Endodermal cell (in vitro differentiated cells): ENCODE data around the gene SLAMF7. TPM values are rescaled to one million over a fixed set of nuclear protein-coding genes. Genes with fewer than 3 reads are reported as not detected.
"Not testable (repeated sequence)": the region's sequence is repeated elsewhere in the genome, so short reads cannot be mapped to it uniquely, and the experiment has no call there.

Experiments
- DNase-seq: peaks from one replicate; pipeline ENCODE4 v3.0.0-alpha.2; 2017
- H3K27ac ChIP-seq: 2 replicates; pipeline ENCODE4 v1.5.1; 2013; ENCODE audit warnings: mild to moderate bottlenecking, low read depth, low read length, moderate library complexity
- H3K27me3 ChIP-seq: 2 replicates; pipeline ENCODE4 v1.6.1; 2013; ENCODE audit warnings: mild to moderate bottlenecking, low read length, moderate library complexity; ENCODE audit not compliant: insufficient read depth, control insufficient read depth, poor library complexity, severe bottlenecking
- H3K36me3 ChIP-seq: 2 replicates; pipeline ENCODE4 v1.7.0; 2013; ENCODE audit warnings: mild to moderate bottlenecking, low read length, moderate library complexity; ENCODE audit not compliant: control insufficient read depth, insufficient read depth
- H3K4me1 ChIP-seq: one replicate; pipeline ENCODE4 v1.7.0; 2013; ENCODE audit warnings: low read length; ENCODE audit not compliant: control insufficient read depth, insufficient read depth
- H3K4me3 ChIP-seq: 2 replicates; pipeline ENCODE4 v1.5.1; 2013; ENCODE audit warnings: mild to moderate bottlenecking, low read length, moderate library complexity
- H3K9ac ChIP-seq: 2 replicates; pipeline ENCODE4 v1.6.1; 2013; ENCODE audit warnings: mild to moderate bottlenecking, low read length, moderate library complexity; ENCODE audit not compliant: poor library complexity, severe bottlenecking; ENCODE audit errors: extremely low read depth
- H3K9me3 ChIP-seq: 2 replicates; pipeline ENCODE4 v1.6.1; 2013; ENCODE audit warnings: mild to moderate bottlenecking, low read length, moderate library complexity; ENCODE audit not compliant: control insufficient read depth
- H3K27ac Mint-ChIP-seq: 2 replicates; pipeline ENCODE4 v1.8.0; 2020; ENCODE audit warnings: mixed read lengths
- H3K27me3 Mint-ChIP-seq: 2 replicates; pipeline ENCODE4 v1.8.0; 2021; ENCODE audit warnings: mild to moderate bottlenecking, mixed read lengths; ENCODE audit not compliant: insufficient read depth
- H3K36me3 Mint-ChIP-seq: 2 replicates; pipeline ENCODE4 v1.8.0; 2020; ENCODE audit warnings: low read depth, mixed read lengths
- H3K4me1 Mint-ChIP-seq: 2 replicates; pipeline ENCODE4 v1.8.0; 2020; ENCODE audit warnings: mixed read lengths
- H3K4me3 Mint-ChIP-seq: 2 replicates; pipeline ENCODE4 v1.8.0; 2020; ENCODE audit warnings: mild to moderate bottlenecking, moderate library complexity, mixed read lengths
- H3K9me3 Mint-ChIP-seq: 2 replicates; pipeline ENCODE4 v1.8.0; 2020; ENCODE audit warnings: mild to moderate bottlenecking, mixed read lengths
- WGBS, 2 experiments: methylation state at CpG; one replicate each; pipeline versions ENCODE4 v1.1.5 to v1.1.7; 2013; ENCODE audit warnings: missing lambda C conversion rate in 2 of 2, mixed read lengths in 1 of 2; ENCODE audit not compliant: insufficient coverage in 1 of 2, insufficient read length in 1 of 2; 5-methylcytosine and 5-hydroxymethylcytosine counted together
- total RNA-seq, 2 donors: library from RNA; stranded (reverse); fragmentation: NEBNext Ultra II Directional in 1 of 2; extraction: Animal tissue kit (Norgen Biotek cat#: 25700) in 1 of 2; gene quantifications; 2 replicates in 1 of 2; 3 replicates in 1 of 2; pipeline ENCODE4 v1.2.1, GENCODE V29; 2021
- TF ChIP-seq, protein P1 (sequence below): fragments of 200-600 bp; sonication (generic); conservative IDR thresholded peaks from 2 replicates; pipeline ENCODE4 v1.5.0; 2021; ENCODE audit warnings: antibody characterized with exemption, mild to moderate bottlenecking

The SLAMF7 gene
- total RNA-seq, 2 donors from 2014 or later = not detected

DNA sequence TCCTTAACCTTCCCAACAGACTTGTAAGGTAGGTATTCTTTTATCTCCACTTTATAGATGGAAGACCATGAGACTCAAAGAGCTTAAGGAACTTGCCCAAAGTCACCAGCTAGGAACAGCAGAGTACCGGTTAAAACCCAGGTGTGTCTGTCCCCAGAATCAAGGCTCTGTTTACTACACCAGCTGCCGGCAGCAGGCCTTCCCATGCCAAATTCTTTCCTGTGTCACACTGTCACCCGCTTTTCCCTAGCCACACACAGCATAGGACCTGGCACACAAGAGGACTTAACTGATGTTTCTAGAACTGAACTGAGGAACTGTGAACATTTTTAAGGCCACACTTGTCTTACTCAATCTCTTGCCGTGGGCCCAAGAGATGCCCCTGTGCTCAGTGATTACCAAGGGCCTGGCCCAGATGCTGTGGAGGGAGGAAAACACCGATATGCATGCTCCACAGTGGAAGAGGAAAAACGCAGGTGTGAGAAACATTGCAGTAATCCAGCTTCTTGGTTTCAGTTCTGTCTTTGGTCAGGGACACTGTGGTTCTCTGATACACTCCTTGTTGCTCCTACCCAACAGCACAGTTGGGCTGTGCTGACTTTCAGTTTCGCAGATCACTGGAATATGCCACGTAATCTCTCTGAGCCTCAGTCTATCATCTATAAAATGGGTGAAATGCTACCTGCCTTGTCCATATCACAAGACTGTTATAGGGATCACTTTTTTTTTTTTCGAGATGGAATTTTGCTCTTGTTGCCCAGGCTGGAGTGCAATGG lies 43.1 kb downstream of the SLAMF7 start:
- no peak overlapping the region for H3K27ac Mint-ChIP-seq
- H3K4me1 Mint-ChIP-seq = peaks cover 4% of the 10 kb centered on the region
- Histone ChIP-seq H3K27me3 (no peaks in the 10 kb centered on the region), H3K9me3 (no peaks in the 10 kb centered on the region), H3K4me3 (no peak overlapping the region), H3K36me3 (no peaks in the 10 kb centered on the region), H3K9ac (no peak overlapping the region), H3K27ac (no peak overlapping the region), H3K4me1 (no peaks in the 10 kb centered on the region)
- H3K27me3 Mint-ChIP-seq = no peaks in the 10 kb centered on the region
- WGBS, 2 experiments = 94 to 97% methylated on average over 8 to 9 of the region's 9 CpGs
- TF ChIP-seq, protein P1, sequence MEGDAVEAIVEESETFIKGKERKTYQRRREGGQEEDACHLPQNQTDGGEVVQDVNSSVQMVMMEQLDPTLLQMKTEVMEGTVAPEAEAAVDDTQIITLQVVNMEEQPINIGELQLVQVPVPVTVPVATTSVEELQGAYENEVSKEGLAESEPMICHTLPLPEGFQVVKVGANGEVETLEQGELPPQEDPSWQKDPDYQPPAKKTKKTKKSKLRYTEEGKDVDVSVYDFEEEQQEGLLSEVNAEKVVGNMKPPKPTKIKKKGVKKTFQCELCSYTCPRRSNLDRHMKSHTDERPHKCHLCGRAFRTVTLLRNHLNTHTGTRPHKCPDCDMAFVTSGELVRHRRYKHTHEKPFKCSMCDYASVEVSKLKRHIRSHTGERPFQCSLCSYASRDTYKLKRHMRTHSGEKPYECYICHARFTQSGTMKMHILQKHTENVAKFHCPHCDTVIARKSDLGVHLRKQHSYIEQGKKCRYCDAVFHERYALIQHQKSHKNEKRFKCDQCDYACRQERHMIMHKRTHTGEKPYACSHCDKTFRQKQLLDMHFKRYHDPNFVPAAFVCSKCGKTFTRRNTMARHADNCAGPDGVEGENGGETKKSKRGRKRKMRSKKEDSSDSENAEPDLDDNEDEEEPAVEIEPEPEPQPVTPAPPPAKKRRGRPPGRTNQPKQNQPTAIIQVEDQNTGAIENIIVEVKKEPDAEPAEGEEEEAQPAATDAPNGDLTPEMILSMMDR = no peak
- H3K36me3 Mint-ChIP-seq = peaks cover 2% of the 10 kb centered on the region
- H3K4me3 Mint-ChIP-seq = no peak overlapping the region
- no peak for DNase-seq
- H3K9me3 Mint-ChIP-seq = peaks cover 23% of the 10 kb centered on the region

DNA sequence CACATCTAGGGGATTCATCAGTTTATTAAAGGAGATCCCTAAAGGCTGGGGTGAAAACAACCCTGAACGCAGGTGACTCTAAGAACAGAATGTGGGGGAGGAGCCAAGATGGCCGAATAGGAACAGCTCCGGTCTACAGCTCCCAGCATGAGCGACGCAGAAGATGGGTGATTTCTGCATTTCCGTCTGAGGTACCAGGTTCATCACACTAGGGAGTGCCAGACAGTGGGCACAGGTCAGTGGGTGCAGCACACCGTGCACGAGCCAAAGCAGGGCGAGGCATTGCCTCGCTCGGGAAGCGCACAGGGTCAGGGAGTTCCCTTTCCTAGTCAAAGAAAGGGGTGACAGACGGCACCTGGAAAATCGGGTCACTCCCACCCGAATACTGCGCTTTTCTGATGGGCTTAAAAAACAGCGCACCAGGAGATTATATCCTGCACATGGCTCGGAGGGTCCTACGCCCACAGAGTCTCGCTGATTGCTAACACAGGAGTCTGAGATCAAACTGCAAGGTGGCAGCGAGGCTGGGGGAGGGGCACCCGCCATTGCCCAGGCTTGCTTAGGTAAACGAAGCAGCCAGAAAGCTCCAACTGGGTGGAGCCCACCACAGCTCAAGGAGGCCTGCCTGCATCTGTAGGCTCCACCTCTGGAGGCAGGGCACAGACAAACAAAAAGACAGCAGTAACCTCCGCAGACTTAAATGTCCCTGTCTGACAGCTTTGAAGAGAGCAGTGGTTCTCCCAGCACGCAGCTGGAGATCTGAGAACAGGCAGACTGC lies 44.1 kb downstream of the SLAMF7 start:
- not testable (repeated sequence) for H3K4me3 ChIP-seq
- 82 to 91% methylated on average over 14 to 23 of the region's 25 CpGs for WGBS, 2 experiments

DNA sequence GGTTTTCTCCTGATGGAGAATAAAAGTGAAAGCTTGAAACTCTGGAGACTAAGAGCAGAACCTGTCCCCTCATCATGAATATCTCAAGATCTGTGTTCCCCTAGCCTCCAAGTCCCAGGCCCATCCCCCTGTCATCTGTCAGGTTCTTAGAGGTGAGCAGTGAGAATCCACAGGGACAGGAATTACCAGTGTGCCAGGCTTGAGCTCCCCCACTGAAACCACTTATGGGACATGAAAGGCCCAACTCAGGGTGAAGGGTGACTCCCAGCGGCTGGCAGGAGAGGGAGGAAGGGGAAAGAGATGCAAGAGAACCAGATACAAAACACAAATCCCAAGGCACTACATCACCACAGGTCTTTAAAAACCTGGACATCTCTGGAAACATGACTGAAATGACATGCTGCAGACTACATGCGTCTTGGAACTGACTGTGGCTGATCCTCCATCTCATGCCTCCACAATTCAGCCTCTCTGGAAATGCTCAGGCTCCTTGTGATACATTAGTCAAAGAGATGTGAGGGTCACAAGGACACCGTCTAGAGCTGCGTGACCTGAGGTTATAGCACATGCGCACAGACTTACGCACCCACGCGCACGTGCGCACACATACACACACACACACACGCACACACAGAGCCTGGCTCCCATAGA lies 50.1 kb downstream of the SLAMF7 start:
- Histone ChIP-seq H3K9me3 (no peaks in the 10 kb centered on the region), H3K27me3 (no peaks in the 10 kb centered on the region), H3K4me3 (no peak overlapping the region), H3K9ac (no peak overlapping the region), H3K27ac (no peak overlapping the region), H3K4me1 (no peaks in the 10 kb centered on the region), H3K36me3 (no peaks in the 10 kb centered on the region)
- no peak for DNase-seq
- Mint-ChIP-seq H3K27me3 (no peaks in the 10 kb centered on the region), H3K9me3 (peaks cover 4% of the 10 kb centered on the region), H3K4me3 (no peak overlapping the region), H3K36me3 (no peaks in the 10 kb centered on the region), H3K27ac (no peak overlapping the region), H3K4me1 (no peaks in the 10 kb centered on the region)
- 80 to 89% methylated on average over 7 to 11 of the region's 11 CpGs for WGBS, 2 experiments
- TF ChIP-seq, protein P1 = no peak

More for the DNA sequence above, 44.1 kb downstream of the SLAMF7 start:
- H3K4me3 Mint-ChIP-seq, H3K27me3 Mint-ChIP-seq, DNase-seq, H3K4me1 ChIP-seq, H3K27me3 ChIP-seq, H3K4me1 Mint-ChIP-seq, H3K27ac ChIP-seq, H3K36me3 ChIP-seq, H3K9ac ChIP-seq, H3K36me3 Mint-ChIP-seq, H3K9me3 ChIP-seq, H3K27ac Mint-ChIP-seq: not testable (repeated sequence)
- H3K9me3 Mint-ChIP-seq = peaks cover 23% of the 10 kb centered on the region
